PC-3 (cell line): ENCODE measurements around the gene TACR2.

ENCODE experiments used
- EZH2 ChIP-seq: fragments of 300-600 bp; sonication (generic); IDR thresholded peaks from one replicate; pipeline ENCODE4 v1.6.1; 2017; ENCODE audit warnings: antibody characterized with exemption, mild to moderate bottlenecking, low read length; ENCODE audit not compliant: unreplicated experiment
- EZH2phosphoT487 ChIP-seq: fragments of 300-600 bp; sonication (generic); IDR thresholded peaks from 2 replicates; pipeline ENCODE4 v1.6.1; 2018; ENCODE audit warnings: mild to moderate bottlenecking, antibody characterized with exemption, low read length, borderline replicate concordance
- TF ChIP-seq, protein P1 (sequence below): fragments of 300-600 bp; sonication (generic); conservative IDR thresholded peaks from 2 replicates; pipeline ENCODE4 v1.5.1; 2017; ENCODE audit warnings: antibody characterized with exemption, low read depth, mild to moderate bottlenecking, low read length

GRCh38 chr10:69397972-69398371 is 18.7 kb downstream of the TACR2 start:
- TF ChIP-seq, protein P1, sequence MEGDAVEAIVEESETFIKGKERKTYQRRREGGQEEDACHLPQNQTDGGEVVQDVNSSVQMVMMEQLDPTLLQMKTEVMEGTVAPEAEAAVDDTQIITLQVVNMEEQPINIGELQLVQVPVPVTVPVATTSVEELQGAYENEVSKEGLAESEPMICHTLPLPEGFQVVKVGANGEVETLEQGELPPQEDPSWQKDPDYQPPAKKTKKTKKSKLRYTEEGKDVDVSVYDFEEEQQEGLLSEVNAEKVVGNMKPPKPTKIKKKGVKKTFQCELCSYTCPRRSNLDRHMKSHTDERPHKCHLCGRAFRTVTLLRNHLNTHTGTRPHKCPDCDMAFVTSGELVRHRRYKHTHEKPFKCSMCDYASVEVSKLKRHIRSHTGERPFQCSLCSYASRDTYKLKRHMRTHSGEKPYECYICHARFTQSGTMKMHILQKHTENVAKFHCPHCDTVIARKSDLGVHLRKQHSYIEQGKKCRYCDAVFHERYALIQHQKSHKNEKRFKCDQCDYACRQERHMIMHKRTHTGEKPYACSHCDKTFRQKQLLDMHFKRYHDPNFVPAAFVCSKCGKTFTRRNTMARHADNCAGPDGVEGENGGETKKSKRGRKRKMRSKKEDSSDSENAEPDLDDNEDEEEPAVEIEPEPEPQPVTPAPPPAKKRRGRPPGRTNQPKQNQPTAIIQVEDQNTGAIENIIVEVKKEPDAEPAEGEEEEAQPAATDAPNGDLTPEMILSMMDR = no peak
- TF ChIP-seq EZH2 (no peak), EZH2phosphoT487 (no peak)
